Osteoblast (primary cell): ENCODE results near the gene KIF26B. TPM values are rescaled to one million over a fixed set of nuclear protein-coding genes. Genes with fewer than 3 reads are reported as not detected.
"Not testable (repeated sequence)": the region's sequence is repeated elsewhere in the genome, so short reads cannot be mapped to it uniquely, and the experiment has no call there.

Experiments used
- DNase-seq: peaks from one replicate; pipeline ENCODE4 v3.0.0; 2011; ENCODE audit warnings: low spot score, mixed read lengths; ENCODE audit not compliant: insufficient read length; ENCODE audit errors: missing footprints
- H2AFZ ChIP-seq: 2 replicates; pipeline ENCODE4 v1.6.0; 2011; ENCODE audit warnings: mild to moderate bottlenecking, low read length
- H3K27ac ChIP-seq: 2 replicates; pipeline ENCODE4 v1.5.1; 2011; ENCODE audit warnings: mild to moderate bottlenecking, low read depth, low read length, moderate library complexity
- H3K27me3 ChIP-seq: 2 replicates; pipeline ENCODE4 v1.6.0; 2012; ENCODE audit warnings: mild to moderate bottlenecking, control low read depth, inconsistent platforms, low read length, moderate library complexity; ENCODE audit not compliant: insufficient read depth
- H3K36me3 ChIP-seq: 2 replicates; pipeline ENCODE4 v1.5.1; 2011; ENCODE audit warnings: mild to moderate bottlenecking, low read length, control low read depth, moderate library complexity; ENCODE audit not compliant: insufficient read depth
- H3K4me1 ChIP-seq: 2 replicates; pipeline ENCODE4 v1.5.1; 2011; ENCODE audit warnings: mild to moderate bottlenecking, low read length, control low read depth, moderate library complexity; ENCODE audit not compliant: insufficient read depth
- H3K4me2 ChIP-seq: 2 replicates; pipeline ENCODE4 v1.6.0; 2011; ENCODE audit warnings: mild to moderate bottlenecking, low read length; ENCODE audit not compliant: insufficient read depth
- H3K4me3 ChIP-seq: fragments of 200-600 bp; sonication (generic); 3 replicates; pipeline ENCODE4 v1.5.1; 2012; ENCODE audit warnings: mild to moderate bottlenecking, low read length, inconsistent platforms; ENCODE audit not compliant: insufficient read depth
- H3K79me2 ChIP-seq: 2 replicates; pipeline ENCODE4 v1.6.0; 2012; ENCODE audit warnings: mild to moderate bottlenecking, low read length, control low read depth, inconsistent platforms; ENCODE audit not compliant: insufficient read depth
- H3K9me3 ChIP-seq: 2 replicates; pipeline ENCODE4 v1.5.1; 2011; ENCODE audit warnings: low read depth, low read length, control low read depth
- H4K20me1 ChIP-seq: 2 replicates; pipeline ENCODE4 v1.6.0; 2012; ENCODE audit warnings: mild to moderate bottlenecking, low read length, control low read depth; ENCODE audit not compliant: insufficient read depth
- CTCF ChIP-seq: IDR thresholded peaks from 2 replicates; pipeline ENCODE4 v1.5.1; 2011; ENCODE audit warnings: mild to moderate bottlenecking, low read depth, low read length, moderate library complexity; ENCODE audit errors: extremely low read depth
- total RNA-seq: library from RNA; depleted of rRNA; stranded (reverse); fragments of >200 nt; gene quantifications from 2 replicates; pipeline ENCODE4 v1.2.3, GENCODE V29; 2012

Gene KIF26B
- total RNA-seq, 1 donor, result 22.1 TPM

GRCh38 chr1:245398180-245398579, 243.4 kb downstream of the KIF26B start:
- Histone ChIP-seq H2AFZ (no peak overlapping the region), H3K4me3 (no peak overlapping the region), H3K27ac (no peak overlapping the region), H3K79me2 (no peaks in the 10 kb centered on the region), H4K20me1 (no peaks in the 10 kb centered on the region), H3K36me3 (no peaks in the 10 kb centered on the region), H3K27me3 (no peaks in the 10 kb centered on the region), H3K9me3 (no peaks in the 10 kb centered on the region), H3K4me2 (no peak overlapping the region), H3K4me1 (no peaks in the 10 kb centered on the region)
- no peak for TF ChIP-seq CTCF
- DNase-seq, result no peak

DNA sequence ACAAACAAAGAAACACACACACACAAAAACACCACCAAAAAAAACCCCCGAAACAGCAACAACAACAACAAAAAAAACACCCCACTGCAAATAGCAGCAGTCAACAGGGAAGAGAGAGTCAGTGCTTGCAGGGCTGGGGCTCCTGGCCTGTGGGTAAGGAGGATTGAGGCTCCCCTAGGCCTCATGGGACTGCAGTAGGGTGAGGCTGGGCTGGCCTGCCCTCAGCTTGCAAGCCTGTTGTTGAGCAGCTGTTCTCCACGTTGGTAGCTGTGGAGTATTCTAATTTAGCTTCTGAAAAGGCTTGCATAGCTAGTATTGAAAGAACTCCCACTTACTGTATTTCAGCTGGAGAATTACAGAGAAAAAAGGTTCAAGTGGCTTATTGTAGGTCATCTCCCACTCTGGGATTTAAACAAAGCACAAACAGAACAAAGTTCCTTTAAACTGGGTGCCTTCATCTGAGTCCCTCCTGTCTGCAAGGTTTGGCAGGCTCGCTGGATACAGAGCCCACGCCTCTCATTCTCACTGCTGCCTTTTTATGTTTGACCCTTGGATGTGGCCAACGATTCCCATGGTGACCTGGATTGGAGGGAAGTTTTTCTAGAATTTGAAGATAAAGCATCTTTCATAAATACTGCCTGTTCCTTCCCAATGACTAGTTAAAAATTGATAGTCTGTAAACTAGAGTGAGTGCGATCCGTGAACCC, 247.2 kb downstream of the KIF26B start:
- no peaks in the 10 kb centered on the region for H3K79me2 ChIP-seq
- DNase-seq, result no peak
- no peak overlapping the region for H2AFZ ChIP-seq

DNA sequence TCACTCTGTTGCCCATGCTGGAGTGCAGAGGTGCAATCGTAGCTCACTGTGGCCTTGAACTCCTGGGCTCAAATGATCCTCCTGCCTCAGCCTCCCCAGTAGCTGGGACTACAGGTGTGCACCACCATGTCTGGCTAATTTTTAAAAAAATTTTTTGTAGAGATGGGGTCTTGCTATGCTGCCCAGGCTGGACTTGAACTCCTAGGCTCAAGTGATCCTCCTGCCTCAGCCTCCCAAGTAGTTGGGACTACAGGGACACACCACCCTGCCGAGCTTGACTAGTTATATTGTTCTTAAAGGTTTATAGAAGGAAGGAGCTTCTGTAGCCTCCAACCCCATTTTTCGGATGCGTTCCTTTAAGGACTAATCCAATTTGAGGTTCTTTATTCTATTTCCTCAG, 248.2 kb downstream of the KIF26B start:
- H3K79me2 ChIP-seq, DNase-seq, H3K4me1 ChIP-seq: not testable (repeated sequence)

More for the DNA sequence above, 247.2 kb downstream of the KIF26B start:
- Histone ChIP-seq H3K27ac (no peak overlapping the region), H3K4me2 (no peak overlapping the region), H4K20me1 (no peaks in the 10 kb centered on the region), H3K9me3 (no peaks in the 10 kb centered on the region), H3K27me3 (no peaks in the 10 kb centered on the region), H3K4me3 (no peak overlapping the region), H3K4me1 (no peaks in the 10 kb centered on the region), H3K36me3 (no peaks in the 10 kb centered on the region)
- TF ChIP-seq CTCF, result no peak

GRCh38 chr1:245404527-245404926, 249.7 kb downstream of the KIF26B start:
- no peaks in the 10 kb centered on the region for H3K79me2 ChIP-seq
- no peak overlapping the region for H2AFZ ChIP-seq
- no peaks in the 10 kb centered on the region for H3K4me1 ChIP-seq
- peaks cover 2% of the 10 kb centered on the region for H4K20me1 ChIP-seq
- no peak overlapping the region for H3K27ac ChIP-seq
- no peak for TF ChIP-seq CTCF
- H3K27me3 ChIP-seq, result no peaks in the 10 kb centered on the region
- no peaks in the 10 kb centered on the region for H3K9me3 ChIP-seq
- H3K4me3 ChIP-seq, result no peak overlapping the region
- H3K4me2 ChIP-seq, result no peak overlapping the region
- H3K36me3 ChIP-seq, result no peaks in the 10 kb centered on the region
- no peak for DNase-seq

More for the DNA sequence above, 248.2 kb downstream of the KIF26B start:
- not testable (repeated sequence) for H3K27me3 ChIP-seq, H3K4me3 ChIP-seq, H3K27ac ChIP-seq, H2AFZ ChIP-seq, H3K4me2 ChIP-seq, H4K20me1 ChIP-seq, H3K9me3 ChIP-seq, H3K36me3 ChIP-seq
